Hematopoietic multipotent progenitor cell treated with erythropoietin and hydrocortisone succinate and interleukin-3 and kit ligand, for 15 days (in vitro differentiated cells): Measurements from ENCODE around the gene CRISPLD2.
"Not testable (repeated sequence)": the region's sequence is repeated elsewhere in the genome, so short reads cannot be mapped to it uniquely, and the experiment has no call there.

ENCODE experiments used
- DNase-seq: peaks from one replicate; pipeline ENCODE4 v3.0.0-alpha.2; 2015; ENCODE audit warnings: low spot score

The CRISPLD2 gene

DNA sequence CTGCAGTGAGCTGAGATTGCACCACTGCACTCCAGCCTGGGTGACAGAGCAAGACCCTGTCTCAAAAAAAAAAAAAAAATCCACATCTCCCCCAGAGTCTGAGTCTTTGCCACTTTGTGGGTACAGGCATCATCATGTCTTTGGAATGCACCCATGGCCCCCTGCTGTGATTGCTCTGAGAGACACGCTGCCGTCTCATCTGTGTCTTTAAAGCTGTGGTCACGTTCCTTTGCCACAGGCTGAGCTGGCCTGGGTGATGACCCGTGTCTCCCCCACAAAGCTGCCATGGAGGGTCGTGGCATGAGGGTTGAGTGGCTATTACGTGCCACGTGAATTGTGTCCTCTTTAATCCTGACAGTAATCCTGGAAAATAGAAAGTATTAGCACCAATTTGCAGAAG lies 20.2 kb downstream of the CRISPLD2 start:
- DNase-seq, result no peak

DNA sequence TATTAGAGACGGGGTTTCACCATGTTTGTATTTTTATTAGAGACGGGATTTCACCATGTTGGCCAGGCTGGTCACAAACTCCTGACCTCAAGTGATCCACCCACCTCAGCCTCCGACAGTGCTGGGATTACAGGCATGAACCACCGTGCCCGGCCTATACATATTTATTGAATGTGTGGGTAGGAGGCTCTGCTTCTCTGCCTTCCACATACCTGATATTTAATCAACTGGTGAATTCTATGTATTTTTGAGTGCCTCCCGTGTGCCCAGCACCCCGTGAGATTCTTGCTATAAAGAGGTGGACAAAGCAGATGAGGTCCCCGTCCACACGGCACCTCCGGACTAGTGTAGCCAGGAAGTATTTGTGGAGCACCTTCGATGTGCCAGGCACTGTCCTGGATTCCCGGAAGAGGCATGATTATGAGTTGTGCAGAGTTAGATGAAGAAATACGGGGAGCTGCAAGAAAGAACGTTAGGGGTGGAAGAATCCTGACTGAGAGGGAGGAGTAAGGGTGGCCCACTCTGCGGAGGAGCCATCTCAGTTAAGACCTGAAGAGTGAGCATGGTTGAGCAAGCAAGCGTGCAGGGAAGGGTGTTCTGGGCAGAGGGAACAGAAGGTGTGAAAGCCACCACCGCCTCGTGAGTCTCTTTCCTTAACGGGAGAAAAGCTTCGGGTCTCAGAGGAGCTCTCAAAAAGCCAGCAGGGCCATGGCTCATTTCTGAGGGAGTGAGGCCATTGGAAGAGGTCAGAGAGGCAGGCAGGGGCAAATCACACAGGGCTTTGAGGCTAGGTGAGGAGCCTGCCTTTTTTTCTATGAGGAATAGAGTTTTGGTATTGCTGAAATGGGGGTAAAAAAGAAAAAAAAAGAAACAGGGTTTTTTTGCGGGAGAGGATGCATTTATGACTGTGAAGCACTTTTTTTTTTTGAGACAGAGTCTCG lies 21.2 kb downstream of the CRISPLD2 start:
- DNase-seq, result no peak

DNA sequence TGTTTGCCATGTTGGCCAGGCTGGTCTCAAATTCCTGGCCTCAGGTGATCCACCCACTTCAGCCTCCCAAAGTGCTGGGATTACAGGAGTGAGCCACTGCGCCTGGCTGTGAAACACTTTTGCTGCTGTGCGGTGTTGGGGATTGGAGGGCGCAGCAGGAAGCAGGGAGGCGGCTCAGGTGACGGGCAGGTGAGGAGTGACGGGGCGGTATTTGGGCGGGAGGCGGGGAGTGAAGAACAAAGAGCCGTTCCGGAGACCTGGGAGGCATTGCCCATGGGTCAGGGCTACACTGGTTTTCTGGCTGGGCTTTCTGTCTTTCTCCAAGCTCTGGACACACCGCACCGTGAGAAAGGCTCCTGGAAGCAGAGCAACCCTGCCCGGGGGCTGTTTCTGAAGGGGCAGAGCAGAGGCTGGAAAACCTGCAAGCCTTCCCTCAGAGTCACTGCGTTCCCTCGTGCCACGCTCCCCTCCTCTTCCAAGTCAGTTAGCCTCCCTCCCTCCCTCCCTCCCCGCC lies 22.1 kb downstream of the CRISPLD2 start:
- no peak for DNase-seq

DNA sequence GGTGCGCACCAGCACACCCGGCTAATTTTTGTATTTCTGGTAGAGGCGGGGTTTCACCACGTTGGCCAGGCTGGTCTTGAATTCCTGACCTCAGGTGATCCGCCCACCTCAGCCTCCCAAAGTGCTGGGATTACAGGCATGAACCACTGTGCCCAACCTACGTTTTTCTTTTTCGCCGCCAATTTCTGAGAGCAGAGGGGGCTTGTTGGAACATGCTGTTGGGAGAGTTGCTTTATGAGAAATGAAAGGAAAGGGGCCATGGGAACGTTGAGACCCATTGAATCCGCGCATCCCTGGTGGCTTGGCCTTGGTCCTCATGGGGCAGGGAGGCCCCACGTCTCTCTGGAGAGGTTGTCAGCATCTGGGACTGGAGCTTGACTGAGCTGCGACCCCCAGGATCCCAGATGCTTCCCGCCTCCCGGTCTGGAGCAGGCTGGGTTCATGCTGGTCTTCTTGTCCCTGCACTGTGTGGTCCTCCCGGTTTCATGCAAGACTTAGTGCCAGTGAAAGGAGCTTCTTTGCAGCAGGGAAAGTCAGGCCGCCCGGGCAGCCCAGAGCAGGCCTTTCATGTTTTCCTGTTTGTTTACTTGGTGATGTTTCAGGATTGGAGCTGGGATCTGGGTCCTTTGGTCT lies 22.8 kb downstream of the CRISPLD2 start:
- no peak for DNase-seq

DNA sequence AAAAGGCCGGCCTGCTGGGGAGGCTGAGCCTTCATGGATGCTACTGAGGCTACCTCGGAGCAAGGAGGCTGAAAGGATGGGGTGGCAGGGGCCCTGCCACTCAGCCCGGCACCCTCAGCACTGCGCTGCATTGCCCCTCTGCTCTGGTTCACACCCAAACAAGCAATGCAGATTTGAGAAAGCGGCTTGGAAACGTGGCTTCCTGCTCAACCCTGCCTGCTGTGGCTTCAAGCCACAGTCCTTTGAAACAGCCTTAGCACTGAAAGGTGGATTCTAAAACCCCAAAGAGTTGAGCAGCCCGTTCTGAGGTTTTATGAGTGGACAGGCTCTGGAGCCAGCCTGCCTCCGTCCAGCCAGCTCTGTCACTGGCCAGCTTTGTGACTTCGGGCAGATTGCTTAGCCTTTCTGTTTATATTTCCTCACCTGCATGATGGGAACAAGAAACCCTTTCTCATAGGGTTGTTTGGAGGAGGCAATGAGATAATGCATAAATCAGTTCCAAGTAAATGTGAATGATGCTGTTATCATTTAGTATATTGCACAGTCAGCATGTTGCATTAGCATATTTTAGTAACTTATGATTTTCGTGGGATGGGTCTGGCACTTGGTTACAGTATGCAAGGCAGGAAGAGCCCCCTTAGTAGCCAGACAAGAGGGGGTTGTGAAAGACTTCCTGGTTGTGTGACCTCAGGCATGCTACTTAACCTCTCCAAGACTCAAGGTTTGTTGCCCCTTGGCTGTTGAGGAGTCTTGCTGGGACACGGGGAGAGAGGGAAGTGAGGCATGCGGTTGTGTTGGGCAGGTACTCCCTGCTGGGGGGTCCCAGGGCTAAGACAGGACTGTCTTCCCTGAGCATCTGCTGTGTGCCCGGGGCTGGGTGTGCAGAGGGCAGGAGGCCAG lies 23.6 kb downstream of the CRISPLD2 start:
- DNase-seq, result no peak

DNA sequence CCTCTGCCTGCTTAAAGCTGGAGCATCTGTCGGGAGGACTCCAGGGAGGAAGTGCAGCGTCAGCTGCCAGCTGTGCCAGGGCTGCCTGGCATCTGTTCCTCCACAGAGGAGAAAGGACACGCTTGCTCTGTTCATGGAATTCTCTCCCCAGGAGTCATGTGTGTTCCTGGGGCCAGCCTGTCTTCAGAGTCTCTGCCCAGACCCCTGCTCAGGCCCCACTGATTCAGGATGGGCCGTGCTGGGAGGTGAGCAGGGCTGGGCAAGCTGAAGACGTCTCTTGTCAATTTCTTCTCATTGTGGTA lies 24.2 kb downstream of the CRISPLD2 start:
- no peak for DNase-seq

DNA sequence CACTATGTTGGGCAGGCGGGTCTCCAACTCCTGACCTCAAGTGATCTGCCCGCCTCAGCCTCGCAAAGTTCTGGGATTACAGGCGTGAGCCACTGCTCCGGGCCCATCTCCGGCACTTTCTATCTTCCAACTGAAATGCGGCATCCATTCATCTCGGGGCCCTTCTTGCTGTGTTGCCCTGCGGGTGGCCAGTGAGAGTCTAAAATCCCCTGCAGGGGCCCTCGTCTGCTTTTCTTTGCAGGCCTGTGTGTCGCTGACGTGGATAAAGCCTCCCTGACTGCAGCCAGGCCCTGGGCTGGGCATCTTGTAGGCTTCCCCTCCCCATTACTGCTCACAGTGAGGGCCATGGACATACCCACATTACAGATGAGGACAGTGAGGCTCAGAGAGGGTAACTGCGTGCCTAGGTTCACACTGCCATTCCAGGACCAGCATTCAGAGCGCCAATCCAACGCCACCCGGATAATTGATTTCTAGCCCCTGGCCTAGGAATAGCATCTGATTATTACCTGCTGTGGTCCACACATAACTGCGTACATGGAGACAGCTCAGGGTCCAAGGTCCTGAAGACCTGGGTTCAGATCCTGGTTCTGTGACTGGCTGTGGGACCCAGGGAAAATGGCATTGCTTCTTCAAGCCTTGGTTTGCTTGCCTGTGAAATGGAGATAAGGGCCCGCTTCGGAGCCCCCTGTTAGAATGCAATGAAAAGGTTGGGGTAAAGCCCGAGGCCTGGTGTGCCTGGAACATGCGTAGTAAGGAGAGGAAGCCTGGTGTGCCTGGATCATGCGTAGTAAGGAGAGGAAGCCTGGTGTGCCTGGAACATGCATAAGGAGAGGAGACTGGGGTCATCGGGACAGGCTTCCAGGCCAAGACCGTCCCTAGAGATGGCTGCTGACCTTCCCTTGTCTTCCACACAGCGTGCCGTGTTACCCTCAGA lies 25.0 kb downstream of the CRISPLD2 start:
- no peak for DNase-seq

DNA sequence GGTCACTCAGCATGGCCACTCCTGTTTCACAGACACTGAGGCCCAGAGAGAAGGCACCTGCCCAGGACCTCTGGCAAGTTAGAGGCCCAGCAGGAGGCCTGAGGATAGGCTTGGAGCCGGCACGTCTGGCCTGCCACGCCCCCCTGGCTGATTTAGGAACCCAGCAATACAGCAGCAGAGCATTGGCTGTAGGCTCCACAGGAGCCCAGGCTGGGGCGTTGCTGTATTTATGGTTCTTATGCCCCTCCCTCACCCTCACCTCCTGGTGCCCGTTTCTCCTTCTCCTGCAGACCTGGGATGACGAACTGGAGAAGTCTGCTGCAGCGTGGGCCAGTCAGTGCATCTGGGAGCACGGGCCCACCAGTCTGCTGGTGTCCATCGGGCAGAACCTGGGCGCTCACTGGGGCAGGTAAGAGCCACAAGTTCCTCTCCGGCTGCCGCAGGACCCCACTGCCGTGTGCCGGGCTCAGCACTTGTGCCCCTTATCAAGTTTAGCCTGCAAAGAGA lies 25.8 kb downstream of the CRISPLD2 start:
- no peak for DNase-seq

DNA sequence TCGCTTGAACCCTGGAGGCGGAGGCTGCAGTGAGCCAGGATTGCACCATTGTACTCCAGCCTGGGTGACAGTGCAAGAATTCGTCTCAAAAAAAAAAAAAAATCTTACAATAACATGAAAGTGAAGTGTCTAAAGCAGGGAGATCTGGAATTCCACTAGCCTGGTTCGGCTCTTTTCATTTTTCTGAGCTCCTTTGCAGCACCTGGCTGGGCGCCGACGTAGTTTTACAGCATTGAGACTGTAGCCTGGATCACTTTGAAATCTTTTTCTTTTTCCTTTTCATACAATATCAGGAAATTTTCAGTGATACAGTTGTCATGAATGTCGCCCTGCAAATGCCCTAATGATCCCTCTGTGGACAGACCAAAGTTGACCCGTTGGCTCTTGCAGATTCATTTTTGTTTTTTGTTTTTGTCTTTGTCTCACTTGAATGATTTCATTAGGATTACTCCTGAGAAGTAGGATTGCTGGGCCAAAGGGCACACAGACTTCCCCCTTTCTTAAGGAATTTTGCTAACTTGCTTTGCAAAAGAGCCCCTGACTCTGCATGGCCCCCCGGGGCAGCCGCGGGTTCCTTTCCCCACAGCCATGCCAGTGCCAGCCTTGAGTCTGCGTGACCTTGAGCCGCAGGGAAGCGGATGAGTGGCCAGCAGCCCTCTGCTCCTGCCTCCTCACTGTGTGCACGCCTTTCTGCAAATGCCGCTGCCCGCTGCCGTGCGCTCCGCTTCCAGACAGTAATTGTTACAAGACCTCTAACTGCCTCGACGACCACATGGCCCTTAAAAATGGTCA lies 28.0 kb downstream of the CRISPLD2 start:
- no peak for DNase-seq

DNA sequence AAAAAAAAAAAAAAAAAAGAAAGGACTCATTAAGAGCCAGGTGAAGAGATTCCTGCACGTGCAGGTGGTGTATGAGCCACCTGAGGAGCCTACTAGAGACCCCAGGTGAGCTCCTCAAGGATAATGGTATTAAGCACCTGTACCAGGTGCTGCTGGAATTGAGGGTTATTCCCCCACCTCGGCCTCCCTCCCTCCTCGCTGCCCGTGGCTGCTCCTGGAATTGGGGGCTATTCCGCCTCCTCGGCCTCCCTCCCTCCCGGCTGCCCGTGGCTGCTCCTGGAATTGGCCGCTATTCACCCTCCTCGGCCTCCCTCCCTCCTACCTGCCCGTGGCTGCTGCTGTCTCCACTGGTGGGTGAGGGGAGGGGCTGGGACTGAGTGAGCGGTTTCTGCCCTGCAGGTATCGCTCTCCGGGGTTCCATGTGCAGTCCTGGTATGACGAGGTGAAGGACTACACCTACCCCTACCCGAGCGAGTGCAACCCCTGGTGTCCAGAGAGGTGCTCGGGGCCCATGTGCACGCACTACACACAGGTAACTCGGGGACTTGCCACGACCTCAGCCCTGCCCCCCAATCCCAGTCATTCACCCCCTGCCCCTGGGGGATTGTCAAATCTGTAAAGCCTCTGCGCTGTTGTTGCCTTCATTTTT lies 29.3 kb downstream of the CRISPLD2 start:
- DNase-seq, result no peak

DNA sequence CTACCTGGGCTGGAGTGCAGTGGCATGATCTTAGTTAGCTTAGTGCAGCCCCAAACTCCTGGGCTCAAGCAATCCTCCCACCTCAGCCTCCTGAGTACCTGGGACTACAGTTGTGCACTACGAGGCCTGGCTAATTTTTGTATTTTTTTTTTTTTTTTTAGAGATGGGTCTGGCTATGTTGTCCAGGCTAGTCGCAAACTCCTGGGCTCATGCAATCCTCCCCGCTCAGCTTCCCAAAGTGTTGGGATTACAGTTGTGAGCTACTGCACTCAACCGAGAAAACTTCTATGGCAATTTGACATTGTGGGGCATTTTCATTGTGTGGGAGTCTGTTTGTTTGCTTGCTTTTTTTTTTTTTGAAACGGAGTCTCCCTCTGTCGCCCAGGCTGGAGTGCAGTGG lies 30.0 kb downstream of the CRISPLD2 start:
- no peak for DNase-seq

DNA sequence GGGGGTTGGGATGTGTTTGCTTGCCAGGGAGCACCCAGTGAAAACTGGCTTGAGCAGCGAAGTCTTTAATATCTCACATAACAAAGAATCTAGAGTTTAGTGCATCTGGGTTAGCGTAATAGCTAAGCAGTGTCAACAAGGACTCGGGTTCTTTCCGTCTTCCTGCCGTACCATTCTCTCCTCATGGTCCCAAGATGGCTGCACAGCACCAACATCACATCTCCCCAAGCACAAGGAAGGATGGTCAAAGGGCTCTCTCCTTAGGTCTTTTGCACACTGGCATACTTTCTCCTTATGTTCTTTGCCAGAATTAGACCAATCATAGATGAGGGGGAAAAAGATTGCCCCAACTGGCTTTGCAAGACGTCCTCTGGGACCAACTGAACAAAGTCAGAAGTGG lies 30.9 kb downstream of the CRISPLD2 start:
- DNase-seq, result no peak

DNA sequence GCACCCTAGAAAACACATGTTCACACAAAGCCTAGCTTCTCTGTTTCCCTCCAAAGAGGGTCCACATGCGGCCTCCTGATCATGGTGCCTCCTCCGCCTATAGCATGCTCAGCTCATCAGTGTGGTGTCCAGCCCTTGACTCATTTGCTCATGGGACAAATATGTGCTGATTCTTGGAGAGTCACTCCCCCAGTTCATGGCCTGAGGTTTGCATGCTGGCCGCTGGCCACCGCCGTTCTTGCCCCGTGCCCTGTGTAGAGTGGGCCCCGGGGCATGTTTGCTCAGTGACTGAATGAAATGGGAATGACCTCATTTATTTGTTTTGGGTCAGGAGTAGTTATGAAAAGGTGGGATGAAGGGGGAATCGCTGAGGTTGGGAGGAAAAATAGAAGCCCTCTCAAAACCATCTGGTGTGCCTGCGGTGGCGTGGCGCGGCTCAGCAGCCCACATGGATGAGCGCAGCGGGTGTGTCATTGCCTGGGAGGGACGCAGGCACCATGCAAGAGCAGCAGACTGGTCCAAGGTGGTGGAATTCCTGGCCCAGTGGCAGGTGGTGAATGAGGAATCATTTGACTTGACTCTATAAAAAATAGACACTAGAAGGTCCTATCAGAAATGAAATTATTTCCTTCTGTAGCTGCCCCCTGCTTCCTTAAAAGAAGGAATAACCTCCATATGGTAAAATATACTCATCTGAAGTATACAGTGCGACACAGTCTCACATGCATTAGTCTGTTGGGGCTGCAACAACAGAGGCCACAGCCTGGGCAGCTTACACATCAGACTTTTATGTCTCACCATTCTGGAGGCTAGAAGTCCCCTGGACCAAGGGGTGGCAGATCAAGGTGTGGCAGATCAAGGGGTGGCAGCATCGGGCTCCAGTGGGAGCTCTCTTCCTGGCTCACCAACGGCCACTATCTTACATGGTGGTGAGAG lies 31.7 kb downstream of the CRISPLD2 start:
- no peak for DNase-seq

DNA sequence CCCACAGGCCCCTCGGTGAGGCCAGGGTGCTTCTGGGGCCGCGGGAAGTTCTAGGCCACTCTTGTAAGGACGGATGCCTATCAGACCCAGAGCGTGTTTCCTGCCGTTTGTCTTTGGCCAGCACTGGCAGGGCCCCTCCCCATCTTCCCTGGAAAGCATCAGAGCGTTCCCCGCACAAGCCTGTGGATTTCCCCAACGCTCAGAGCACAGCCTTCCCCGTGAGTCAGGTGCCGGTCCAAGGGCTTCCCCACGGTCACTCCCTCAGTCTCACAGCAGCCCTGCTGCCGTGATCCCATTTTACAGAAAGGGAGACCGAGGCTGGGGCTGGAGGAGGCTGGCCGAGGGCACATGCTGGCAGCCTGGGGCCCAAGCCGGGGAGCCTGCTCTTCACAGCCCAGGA lies 33.7 kb downstream of the CRISPLD2 start:
- no peak for DNase-seq

DNA sequence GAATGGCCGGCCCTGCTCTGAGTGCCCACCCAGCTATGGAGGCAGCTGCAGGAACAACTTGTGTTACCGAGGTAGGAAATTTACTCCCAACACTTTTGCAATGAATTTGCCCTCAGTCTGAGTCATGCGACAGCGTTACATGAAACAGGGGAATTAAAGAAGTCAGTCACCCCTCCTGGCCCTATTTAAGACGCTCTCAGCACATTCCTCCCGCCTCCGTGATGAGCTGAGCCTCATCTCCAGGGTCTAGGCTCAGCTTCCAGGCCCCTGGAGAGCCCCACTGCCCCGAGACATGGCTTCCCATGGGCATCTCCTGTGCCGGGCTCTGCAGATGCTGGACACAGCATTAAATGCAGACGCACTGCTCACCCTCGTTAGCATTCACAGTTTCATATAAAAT lies 35.0 kb downstream of the CRISPLD2 start:
- DNase-seq, result no peak

DNA sequence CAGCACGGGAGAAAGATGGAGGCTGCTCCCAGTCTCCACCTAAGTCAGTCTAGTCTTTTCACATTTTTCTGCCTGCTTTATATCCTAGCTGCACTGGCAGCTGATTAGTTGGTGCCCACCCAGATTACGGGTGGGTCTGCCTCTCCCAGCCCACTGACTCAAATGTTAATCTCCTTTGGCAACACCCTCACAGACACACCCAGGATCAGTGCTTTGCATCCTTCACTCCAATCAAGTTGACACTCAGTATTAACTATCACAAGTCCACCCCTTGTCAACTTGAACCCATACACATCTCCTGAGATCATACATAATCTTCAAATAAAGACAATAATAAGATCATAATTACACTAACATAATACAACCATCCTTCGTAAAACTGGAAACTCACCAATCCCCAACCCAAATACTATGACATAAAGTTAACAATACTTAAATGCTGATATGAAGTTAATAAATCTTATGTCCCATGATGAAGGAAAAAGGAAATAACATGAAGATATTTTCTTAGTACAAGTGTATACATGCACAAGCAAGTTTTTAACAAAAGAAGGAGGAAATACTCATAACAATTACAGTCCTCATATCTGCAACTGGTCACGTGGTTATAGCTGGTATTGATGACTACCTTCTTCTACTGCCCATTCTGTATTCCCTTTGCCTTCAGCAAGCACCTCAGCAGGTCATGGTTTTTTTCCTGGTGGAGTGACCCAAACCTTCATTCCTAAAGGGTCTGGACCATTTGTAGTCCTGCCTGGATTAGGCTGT lies 35.8 kb downstream of the CRISPLD2 start:
- not testable (repeated sequence) for DNase-seq

DNA sequence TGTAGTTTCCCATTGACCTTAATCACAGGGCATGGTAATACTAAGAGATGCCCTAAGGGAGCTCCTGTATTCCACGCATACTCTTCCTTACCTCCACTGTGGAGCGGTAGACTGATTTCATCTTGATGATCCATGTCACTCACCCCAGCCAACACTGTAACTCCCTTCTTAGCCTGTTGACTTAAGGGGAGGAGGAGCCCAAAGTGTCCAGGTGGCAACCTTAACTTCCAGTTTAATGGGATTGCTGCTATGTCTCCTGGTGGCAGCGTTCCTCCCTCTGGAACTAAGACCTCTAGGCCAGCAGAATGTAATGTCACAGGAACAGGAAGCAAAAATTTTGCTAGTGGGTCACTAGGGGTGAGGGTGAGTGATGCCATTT lies 36.4 kb downstream of the CRISPLD2 start:
- not testable (repeated sequence) for DNase-seq

DNA sequence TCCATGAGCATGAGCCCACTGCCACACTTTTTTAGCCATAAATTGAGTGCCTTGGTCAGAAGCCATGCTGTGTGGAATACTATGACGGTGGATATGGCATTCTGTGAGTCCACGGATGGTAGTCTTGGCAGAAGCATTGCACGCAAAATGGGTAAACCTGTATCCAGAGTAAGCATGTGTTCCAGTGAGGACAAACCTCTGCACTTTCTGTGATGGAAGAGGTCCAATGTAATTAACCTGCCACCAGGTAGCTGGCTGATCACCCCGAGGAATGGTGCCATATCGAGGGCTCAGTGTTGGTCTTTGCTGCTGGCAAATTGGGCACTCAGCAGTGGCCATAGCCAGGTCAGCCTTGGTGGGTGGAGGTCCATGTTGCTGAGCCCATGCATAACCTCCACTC lies 37.0 kb downstream of the CRISPLD2 start:
- DNase-seq, result not testable (repeated sequence)
